ENCODE results near the gene WSCD2. TPM values are rescaled to one million over a fixed set of nuclear protein-coding genes. Genes with fewer than 3 reads are reported as not detected.

Gene WSCD2
- total RNA-seq, 2 experiments from 2014 or later: not detected

- Mint-ChIP-seq H3K4me1 (peaks cover 16% of the 10 kb centered on the region), H3K4me3 (no peak overlapping the region), H3K9me3 (ENCODE audit: low read depth) (peaks cover 3% of the 10 kb centered on the region), H3K27me3 (no peaks in the 10 kb centered on the region), H3K36me3 (ENCODE audit: low read depth) (no peaks in the 10 kb centered on the region), H3K27ac (no peak overlapping the region)
- ChIA-PET POLR2A (no interaction called here), CTCF (interaction anchor here (0.7 to 1.8 kb wide), 4 partner anchors 9 to 180 kb away, joined by 3 to 5 read pairs (median 4); no protein-coding TSS in a partner anchor)
- intact Hi-C loops (cut with DNase I, micrococcal nuclease): no loop called here
- DNase-seq (no peak), ATAC-seq (no peak)
Observed at GRCh38 chr12:108298761-108299275, 169.7 kb downstream of the WSCD2 start.

- peaks cover 3% of the 10 kb centered on the region for H3K9me3 Mint-ChIP-seq (ENCODE audit: low read depth)
- H3K36me3 Mint-ChIP-seq (ENCODE audit: low read depth): no peaks in the 10 kb centered on the region
- DNase-seq (no peak), ATAC-seq (no peak)
- H3K4me1 Mint-ChIP-seq: peaks cover 16% of the 10 kb centered on the region
- no peaks in the 10 kb centered on the region for H3K27me3 Mint-ChIP-seq
- H3K27ac Mint-ChIP-seq: no peak overlapping the region
- H3K4me3 Mint-ChIP-seq: no peak overlapping the region
- CTCF ChIA-PET: no interaction called here
- intact Hi-C loops (cut with DNase I, micrococcal nuclease): no loop called here
- POLR2A ChIA-PET: no interaction called here
Observed at GRCh38 chr12:108299516-108299915, 170.4 kb downstream of the WSCD2 start.

Other genes with a start within 250 kb of the WSCD2 start
- not detected for gene CMKLR1, start 210.0 kb downstream of the WSCD2 start, total RNA-seq

Data from activated CD4-positive, alpha-beta T cell treated with anti-CD3 and anti-CD28 coated beads for 36 hours (primary cell).